Heart left ventricle (tissue), 13 donors: ENCODE measurements around the gene CDC25A.

Experiments used
- POLR2A ChIP-seq, 2 donors: fragments of 450-650 bp; IDR thresholded peaks; one replicate each; pipeline ENCODE4 v1.6.1; 2017; ENCODE audit warnings: antibody characterized with exemption in 2 of 2, mild to moderate bottlenecking in 2 of 2, moderate library complexity in 2 of 2
- TF ChIP-seq, protein P1 (sequence below), 12 donors: fragments of 200-600 bp; sonication (generic) in 4 of 12; IDR thresholded peaks; one replicate each; pipeline versions ENCODE4 v1.5.0 to v1.8.0; 2018 to 2022; ENCODE audit warnings: antibody characterized with exemption in 12 of 12, mild to moderate bottlenecking in 5 of 12
- donor health status: ischemic (EF 13 %, LVEDD 7.1; RV severe dilation, severe dysfunction).
- donor health status: DM: no; HTN: yes; CAD: no.
- donor health status: DM: no; HTN: no; CAD: no.
- donor health status: ischemic (EF 25% LVEDD 6.9; RV normal size, moderate dysfunction).
- donor health status: ischemic (EF 25% LVEDD 5.7; RV mildly dilated, moderate dysfunction).
- donor health status: ischemic (EF 35%, LVEDD 5.7; RV mildly dilated, moderate dysfunction).
- donor health status: nonischemic (EF 11% LVEDD 7.7; RV severe dilation, severe dysfunction).
- donor health status: DM: yes; HTN: yes; CAD: no.
- donor health status: PGD.
- donor health status: ischemic (EF 29% LVEDD 5.4; RV normal size, mild dysfunction).
- donor health status: nonischemic (EF 23%, LVEDD 6.1; RV moderate dilation, normal function).

DNA sequence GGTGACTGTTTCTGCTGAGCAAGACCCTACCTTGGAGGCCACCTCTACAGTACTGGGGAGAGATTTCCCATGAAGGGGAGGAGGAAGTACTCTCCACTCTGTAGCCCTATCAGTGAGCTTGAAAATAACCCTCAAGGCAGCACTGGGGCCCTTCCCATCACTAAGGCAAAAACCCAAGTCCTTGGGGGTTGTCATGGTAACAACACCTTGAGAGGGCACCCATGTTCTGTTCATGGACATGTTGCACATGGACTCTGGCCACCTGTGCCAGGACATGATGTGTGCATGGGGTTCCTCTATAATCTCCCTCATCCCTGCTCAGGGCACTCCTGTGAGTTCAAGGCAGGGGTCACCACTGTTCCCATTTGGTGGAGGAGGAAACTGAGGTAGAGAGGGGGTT, 10.9 kb upstream of the CDC25A start:
- TF ChIP-seq, protein P1, sequence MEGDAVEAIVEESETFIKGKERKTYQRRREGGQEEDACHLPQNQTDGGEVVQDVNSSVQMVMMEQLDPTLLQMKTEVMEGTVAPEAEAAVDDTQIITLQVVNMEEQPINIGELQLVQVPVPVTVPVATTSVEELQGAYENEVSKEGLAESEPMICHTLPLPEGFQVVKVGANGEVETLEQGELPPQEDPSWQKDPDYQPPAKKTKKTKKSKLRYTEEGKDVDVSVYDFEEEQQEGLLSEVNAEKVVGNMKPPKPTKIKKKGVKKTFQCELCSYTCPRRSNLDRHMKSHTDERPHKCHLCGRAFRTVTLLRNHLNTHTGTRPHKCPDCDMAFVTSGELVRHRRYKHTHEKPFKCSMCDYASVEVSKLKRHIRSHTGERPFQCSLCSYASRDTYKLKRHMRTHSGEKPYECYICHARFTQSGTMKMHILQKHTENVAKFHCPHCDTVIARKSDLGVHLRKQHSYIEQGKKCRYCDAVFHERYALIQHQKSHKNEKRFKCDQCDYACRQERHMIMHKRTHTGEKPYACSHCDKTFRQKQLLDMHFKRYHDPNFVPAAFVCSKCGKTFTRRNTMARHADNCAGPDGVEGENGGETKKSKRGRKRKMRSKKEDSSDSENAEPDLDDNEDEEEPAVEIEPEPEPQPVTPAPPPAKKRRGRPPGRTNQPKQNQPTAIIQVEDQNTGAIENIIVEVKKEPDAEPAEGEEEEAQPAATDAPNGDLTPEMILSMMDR (IDR thresholded peaks at IDR 0.05): no peak
- no peak for TF ChIP-seq POLR2A (IDR thresholded peaks at IDR 0.05)
